ENCODE measurements around the gene ZBTB47. TPM values are rescaled to one million over a fixed set of nuclear protein-coding genes. Genes with fewer than 3 reads are reported as not detected.

The ZBTB47 gene
- polyA plus RNA-seq, 4 donors: 0.89 to 11.4 (median 7.8) TPM

DNA sequence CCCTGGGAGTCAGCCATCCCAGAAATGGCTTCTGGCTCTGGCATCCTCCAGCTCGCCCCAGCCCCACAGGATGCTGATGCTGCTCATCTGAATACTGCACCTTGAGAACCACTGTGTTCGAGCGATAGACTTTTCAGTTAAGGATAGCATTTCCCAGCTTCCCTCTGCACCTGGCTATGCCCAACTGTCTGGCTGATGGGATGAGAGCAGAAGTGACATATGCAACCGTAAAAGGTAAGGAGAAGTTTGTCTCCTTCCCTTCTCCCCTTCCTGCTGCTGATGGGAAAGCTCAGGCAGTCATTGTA is 58.8 kb downstream of the ZBTB47 start:
- no peak for DNase-seq
- no peaks in the 10 kb centered on the region for H3K4me1 ChIP-seq (ENCODE audit: control insufficient read depth in 3 of 3, insufficient read depth in 2 of 3, low read depth in 1 of 3, low read length in 2 of 3)
- WGBS, 3 donors: 85 to 91% (median 89%) methylated on average over 4 of the region's 4 CpGs

DNA sequence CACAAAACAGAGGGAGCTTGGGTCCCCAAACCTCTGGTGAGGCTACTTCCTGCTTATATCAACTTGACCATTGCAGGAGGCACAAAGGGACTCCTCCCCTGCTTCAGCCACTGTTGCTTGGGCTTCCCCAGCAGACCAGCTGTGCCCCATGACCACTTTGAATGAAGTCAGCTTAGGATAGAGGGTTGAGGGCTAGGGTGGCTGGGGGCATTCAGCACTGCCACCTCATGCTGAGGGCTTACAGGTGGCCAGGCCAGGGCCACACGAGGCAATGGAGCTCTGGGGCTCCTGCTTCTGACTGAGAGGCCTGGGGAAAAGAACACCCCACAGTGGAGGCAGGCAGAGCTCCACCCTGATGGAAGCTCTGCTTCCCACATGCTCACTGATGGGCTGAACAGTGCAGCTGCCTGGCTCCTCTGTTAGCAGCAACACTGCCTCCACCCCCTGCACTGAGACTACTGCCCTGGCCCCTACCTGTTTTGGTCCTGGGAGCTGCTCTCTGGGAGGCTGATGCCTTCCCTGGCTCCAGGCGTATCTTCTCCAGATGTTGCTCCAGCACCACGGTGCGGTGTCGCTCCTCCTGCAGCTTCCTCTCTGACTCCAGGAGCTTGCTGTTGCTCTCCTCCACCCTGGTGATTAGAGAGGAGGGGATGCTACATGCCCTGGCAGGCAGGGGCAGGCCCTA is 59.3 kb downstream of the ZBTB47 start:
- whole genome bisulfite sequencing, 3 donors: 83 to 90% (median 84%) methylated on average over 5 of the region's 5 CpGs

More for the DNA sequence above, 58.8 kb downstream of the ZBTB47 start:
- no peak overlapping the region for H3K4me3 ChIP-seq (ENCODE audit: low read depth in 1 of 3, low read length in 3 of 3)
- no peaks in the 10 kb centered on the region for H3K27me3 ChIP-seq (ENCODE audit: control insufficient read depth in 3 of 3, insufficient read depth in 3 of 3, low read length in 3 of 3)
- H3K36me3 ChIP-seq (ENCODE audit: control insufficient read depth in 3 of 3, insufficient read depth in 2 of 3, low read depth in 1 of 3, low read length in 3 of 3): no peaks in the 10 kb centered on the region
- no peak overlapping the region for H3K27ac ChIP-seq (ENCODE audit: low read depth in 1 of 3, low read length in 2 of 3)
- FAIRE-seq: no peak
- no peaks in the 10 kb centered on the region for H3K9me3 ChIP-seq (ENCODE audit: control insufficient read depth in 2 of 2, insufficient read depth in 1 of 2, low read depth in 1 of 2, low read length in 1 of 2)

DNA sequence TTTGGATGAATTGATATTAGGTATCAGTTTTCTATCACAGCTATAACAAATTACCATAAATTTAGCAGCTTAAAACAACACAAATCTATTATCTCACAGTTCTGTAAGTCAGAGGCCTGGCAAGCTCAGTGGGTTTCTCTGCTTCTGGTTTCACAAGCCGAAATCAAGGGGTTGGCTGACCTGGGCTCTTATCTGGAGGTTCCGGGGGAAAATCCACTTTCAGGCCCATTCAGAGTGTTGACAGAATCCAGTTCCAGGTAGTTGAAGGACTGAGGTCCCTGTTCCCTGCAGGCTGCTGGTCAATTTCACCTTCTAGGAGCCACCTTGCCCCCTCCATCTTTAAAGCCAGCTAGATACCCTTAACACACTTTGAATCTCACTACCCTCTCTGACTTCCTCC is 60.2 kb downstream of the ZBTB47 start:
- H3K27me3 ChIP-seq (ENCODE audit: control insufficient read depth in 3 of 3, insufficient read depth in 3 of 3, low read length in 3 of 3): peaks cover 0 to 2% (median 0%) of the 10 kb centered on the region in 3 donors
- no peak overlapping the region for H3K27ac ChIP-seq (ENCODE audit: low read depth in 1 of 3, low read length in 2 of 3)
- no peaks in the 10 kb centered on the region for H3K4me1 ChIP-seq (ENCODE audit: control insufficient read depth in 3 of 3, insufficient read depth in 2 of 3, low read depth in 1 of 3, low read length in 2 of 3)
- H3K9me3 ChIP-seq (ENCODE audit: control insufficient read depth in 2 of 2, insufficient read depth in 1 of 2, low read depth in 1 of 2, low read length in 1 of 2): no peaks in the 10 kb centered on the region
- whole genome bisulfite sequencing, 3 donors: 68 to 83% (median 78%) methylated on average over 2 of the region's 2 CpGs
- H3K36me3 ChIP-seq (ENCODE audit: control insufficient read depth in 3 of 3, insufficient read depth in 2 of 3, low read depth in 1 of 3, low read length in 3 of 3): no peaks in the 10 kb centered on the region
- no peak overlapping the region for H3K4me3 ChIP-seq (ENCODE audit: low read depth in 1 of 3, low read length in 3 of 3)
- no peak for FAIRE-seq
- DNase-seq: no peak

More for the DNA sequence above, 59.3 kb downstream of the ZBTB47 start:
- H3K27ac ChIP-seq (ENCODE audit: low read depth in 1 of 3, low read length in 2 of 3): no peak overlapping the region
- DNase-seq (no peak), FAIRE-seq (no peak)
- no peaks in the 10 kb centered on the region for H3K4me1 ChIP-seq (ENCODE audit: control insufficient read depth in 3 of 3, insufficient read depth in 2 of 3, low read depth in 1 of 3, low read length in 2 of 3)
- peaks cover 0 to 2% (median 0%) of the 10 kb centered on the region in 3 donors for H3K27me3 ChIP-seq (ENCODE audit: control insufficient read depth in 3 of 3, insufficient read depth in 3 of 3, low read length in 3 of 3)
- no peaks in the 10 kb centered on the region for H3K36me3 ChIP-seq (ENCODE audit: control insufficient read depth in 3 of 3, insufficient read depth in 2 of 3, low read depth in 1 of 3, low read length in 3 of 3)
- H3K9me3 ChIP-seq (ENCODE audit: control insufficient read depth in 2 of 2, insufficient read depth in 1 of 2, low read depth in 1 of 2, low read length in 1 of 2): no peaks in the 10 kb centered on the region
- H3K4me3 ChIP-seq (ENCODE audit: low read depth in 1 of 3, low read length in 3 of 3): no peak overlapping the region

DNA sequence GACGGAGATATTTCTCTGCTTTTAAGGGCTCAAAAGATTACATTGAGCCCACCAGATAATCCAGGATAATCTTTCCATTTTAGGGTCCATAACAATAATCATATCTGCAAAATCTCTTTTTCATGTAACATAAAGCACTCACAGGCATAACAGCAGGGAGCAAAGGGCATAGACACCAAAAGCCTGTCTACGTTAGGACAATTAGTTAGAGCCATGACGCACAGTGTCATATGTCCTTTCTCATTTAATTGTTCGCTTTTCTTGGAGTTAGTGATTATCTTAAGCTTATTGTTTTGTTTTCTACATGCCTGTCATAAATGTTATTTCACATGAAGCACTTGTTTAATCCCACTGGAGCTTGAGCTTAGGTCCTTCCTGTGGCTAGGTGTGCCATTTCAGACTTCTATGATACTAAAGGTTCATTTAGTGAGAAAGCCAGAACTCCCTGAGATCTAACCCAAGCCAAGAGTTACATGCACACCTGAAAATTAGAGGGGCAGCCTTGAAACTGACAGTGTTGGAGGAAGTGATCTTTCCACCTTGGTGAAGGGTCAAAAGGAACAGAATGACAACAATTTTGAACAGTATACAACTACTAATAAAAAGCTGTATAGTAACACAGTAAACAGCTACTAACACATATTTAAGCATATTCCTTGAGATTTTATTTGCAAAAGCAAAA is 60.8 kb downstream of the ZBTB47 start:
- H3K27ac ChIP-seq (ENCODE audit: low read depth in 1 of 3, low read length in 2 of 3): no peak overlapping the region
- 17 to 59% (median 45%) methylated on average over 4 of the region's 4 CpGs for WGBS, 3 donors
- peak; percentile 25 to 56 for DNase-seq
- H3K27me3 ChIP-seq (ENCODE audit: control insufficient read depth in 3 of 3, insufficient read depth in 3 of 3, low read length in 3 of 3): peaks cover 0 to 2% (median 0%) of the 10 kb centered on the region in 3 donors
- H3K36me3 ChIP-seq (ENCODE audit: control insufficient read depth in 3 of 3, insufficient read depth in 2 of 3, low read depth in 1 of 3, low read length in 3 of 3): no peaks in the 10 kb centered on the region
- H3K9me3 ChIP-seq (ENCODE audit: control insufficient read depth in 2 of 2, insufficient read depth in 1 of 2, low read depth in 1 of 2, low read length in 1 of 2): no peaks in the 10 kb centered on the region
- FAIRE-seq: no peak
- no peak overlapping the region for H3K4me3 ChIP-seq (ENCODE audit: low read depth in 1 of 3, low read length in 3 of 3)
- H3K4me1 ChIP-seq (ENCODE audit: control insufficient read depth in 3 of 3, insufficient read depth in 2 of 3, low read depth in 1 of 3, low read length in 2 of 3): no peaks in the 10 kb centered on the region

Other genes starting within 250 kb of the ZBTB47 start
- gene LYZL4, start 243.1 kb upstream of the ZBTB47 start, polyA plus RNA-seq: not detected
- 100 to 1,000 TPM in 1 of 4 donors, 10 to 100 TPM in 3; 32.1 to 114 (median 75.8) TPM for gene VIPR1, start 151.1 kb upstream of the ZBTB47 start, polyA plus RNA-seq
- gene SEC22C, start 71.7 kb upstream of the ZBTB47 start, polyA plus RNA-seq: 10 to 100 TPM; 24.1 to 49.9 (median 39.5) TPM
- gene SS18L2, start 62.8 kb upstream of the ZBTB47 start, polyA plus RNA-seq: 10 to 100 TPM; 41.9 to 87.9 (median 60.4) TPM
- gene NKTR, start 53.0 kb upstream of the ZBTB47 start, polyA plus RNA-seq: 100 to 1,000 TPM in 1 of 4 donors, 10 to 100 TPM in 3; 11.3 to 122 (median 18.3) TPM
- gene KLHL40, start 31.8 kb downstream of the ZBTB47 start, polyA plus RNA-seq: 1 to 10 TPM in 1 of 4 donors, under 1 TPM in 3; 0.01 to 1.1 (median 0.60) TPM
- gene HHATL, start 49.1 kb downstream of the ZBTB47 start, polyA plus RNA-seq: 1 to 10 TPM in 2 of 4 donors, under 1 TPM in 2; 0.13 to 5.4 (median 1.2) TPM
- 1 to 10 TPM in 1 of 4 donors, under 1 TPM in 3; 0.37 to 2.7 (median 0.66) TPM for gene CCDC13, start 119.6 kb downstream of the ZBTB47 start, polyA plus RNA-seq
- gene HIGD1A, start 150.8 kb downstream of the ZBTB47 start, polyA plus RNA-seq: 100 to 1,000 TPM; 118 to 333 (median 255) TPM
- 1 to 10 TPM in 2 of 4 donors, under 1 TPM in 2; 0.22 to 2.5 (median 1.3) TPM for gene ACKR2, start 155.7 kb downstream of the ZBTB47 start, polyA plus RNA-seq
- under 1 TPM in 2 of 4 donors, not detected in 2; 0.01 to 0.25 TPM for gene CYP8B1, start 222.2 kb downstream of the ZBTB47 start, polyA plus RNA-seq

All from small intestine (tissue), 7 donors.